K562 (cell line): ENCODE data around the gene HOXA9.

Experiments
- DDX20 ChIP-seq: fragments of 450-650 bp; IDR thresholded peaks from 2 replicates; pipeline ENCODE4 v1.6.1; 2016; ENCODE audit warnings: missing genetic modification characterization, low read depth, mild to moderate bottlenecking, missing compliant biosample characterization, moderate library complexity
- JUND ChIP-seq, 2 experiments: IDR thresholded peaks; 2 replicates in 1 of 2; 3 replicates in 1 of 2; pipeline ENCODE4 v1.6.1; 2011; ENCODE audit warnings: borderline replicate concordance in 2 of 2, low read depth in 2 of 2, low read length in 2 of 2, improper control_type of control experiment in 1 of 2, missing biosample characterization in 1 of 2, missing genetic modification characterization in 1 of 2, missing genetic modification reagents in 1 of 2
- KDM1A ChIP-seq, 2 experiments: fragments of 450-650 bp; IDR thresholded peaks; 2 replicates each; pipeline ENCODE4 v1.6.1; 2016; ENCODE audit warnings: mild to moderate bottlenecking in 2 of 2
- MXD1 ChIP-seq: fragments of 250-450 bp; sonication (Bioruptor Pico); IDR thresholded peaks from 2 replicates; pipeline ENCODE4 v1.8.0; 2021; ENCODE audit warnings: borderline replicate concordance, mild to moderate bottlenecking, moderate library complexity; ENCODE audit not compliant: poor library complexity, severe bottlenecking
- NFRKB ChIP-seq: fragments of 450-650 bp; IDR thresholded peaks from 2 replicates; pipeline ENCODE4 v1.6.1; 2016; ENCODE audit warnings: low read depth
- TAF7 ChIP-seq: fragments of 450-650 bp; IDR thresholded peaks from 2 replicates; pipeline ENCODE4 v1.6.1; 2016; ENCODE audit warnings: missing genetic modification characterization, missing compliant biosample characterization
- ZNF140 ChIP-seq: fragments of 250-450 bp; sonication (Bioruptor Pico); IDR thresholded peaks from 2 replicates; pipeline ENCODE4 v1.8.0; 2021; ENCODE audit warnings: moderate library complexity, mild to moderate bottlenecking, inconsistent platforms
- ZNF699 ChIP-seq: fragments of 250-450 bp; sonication (Bioruptor Pico); IDR thresholded peaks from 2 replicates; pipeline ENCODE4 v1.8.0; 2021; ENCODE audit warnings: mild to moderate bottlenecking, moderate library complexity; ENCODE audit not compliant: insufficient replicate concordance

- TF ChIP-seq MXD1 (CRISPR knock-in tag) = no peak
- TF ChIP-seq KDM1A (IDR thresholded peaks at IDR 0.05) = no peak
- TF ChIP-seq ZNF140 (CRISPR knock-in tag) = no peak
- no peak for TF ChIP-seq TAF7 (tag)
- no peak for TF ChIP-seq ZNF699 (CRISPR knock-in tag)
- TF ChIP-seq DDX20 (tag) = no peak
- TF ChIP-seq JUND (IDR thresholded peaks at IDR 0.05; ENCODE audit: borderline replicate concordance, low read depth, low read length) = no peak
- no peak for TF ChIP-seq JUND (tag; IDR thresholded peaks at IDR 0.05; ENCODE audit: borderline replicate concordance, low read depth, low read length)
- no peak for TF ChIP-seq NFRKB
Observed at GRCh38 chr7:27210441-27211083, 45.2 kb upstream of the HOXA9 start.
